Measurements from ENCODE around the gene ARL5C.

DNA sequence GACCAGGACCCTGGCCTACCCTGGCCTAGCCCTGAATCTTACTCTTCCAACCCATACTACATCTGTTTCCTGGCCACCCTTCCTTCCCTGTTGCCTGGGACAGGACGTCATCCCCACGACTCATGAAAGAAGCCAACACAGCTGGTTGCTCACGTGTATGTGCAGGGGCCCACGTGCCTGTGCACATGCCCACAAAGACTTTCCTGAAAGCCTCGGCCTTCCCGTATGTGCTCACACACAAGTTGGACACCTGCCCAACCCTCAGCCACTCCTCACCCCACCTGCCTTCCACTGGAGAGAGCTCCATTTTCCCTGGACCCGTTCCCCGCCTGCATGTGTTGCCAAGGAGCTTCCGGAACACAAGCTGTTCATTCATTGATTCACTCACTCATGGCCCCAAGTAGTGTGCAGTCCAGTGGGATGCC lies 21.5 kb downstream of the ARL5C start:
- TF ChIP-seq, protein P1, sequence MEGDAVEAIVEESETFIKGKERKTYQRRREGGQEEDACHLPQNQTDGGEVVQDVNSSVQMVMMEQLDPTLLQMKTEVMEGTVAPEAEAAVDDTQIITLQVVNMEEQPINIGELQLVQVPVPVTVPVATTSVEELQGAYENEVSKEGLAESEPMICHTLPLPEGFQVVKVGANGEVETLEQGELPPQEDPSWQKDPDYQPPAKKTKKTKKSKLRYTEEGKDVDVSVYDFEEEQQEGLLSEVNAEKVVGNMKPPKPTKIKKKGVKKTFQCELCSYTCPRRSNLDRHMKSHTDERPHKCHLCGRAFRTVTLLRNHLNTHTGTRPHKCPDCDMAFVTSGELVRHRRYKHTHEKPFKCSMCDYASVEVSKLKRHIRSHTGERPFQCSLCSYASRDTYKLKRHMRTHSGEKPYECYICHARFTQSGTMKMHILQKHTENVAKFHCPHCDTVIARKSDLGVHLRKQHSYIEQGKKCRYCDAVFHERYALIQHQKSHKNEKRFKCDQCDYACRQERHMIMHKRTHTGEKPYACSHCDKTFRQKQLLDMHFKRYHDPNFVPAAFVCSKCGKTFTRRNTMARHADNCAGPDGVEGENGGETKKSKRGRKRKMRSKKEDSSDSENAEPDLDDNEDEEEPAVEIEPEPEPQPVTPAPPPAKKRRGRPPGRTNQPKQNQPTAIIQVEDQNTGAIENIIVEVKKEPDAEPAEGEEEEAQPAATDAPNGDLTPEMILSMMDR (IDR thresholded peaks at IDR 0.05; ENCODE audit: low read depth, low read length) = no peak
- TF ChIP-seq EZH2phosphoT487 (IDR thresholded peaks at IDR 0.05; ENCODE audit: low read depth) = no peak

Measured in OCI-LY3 (cell line).